ENCODE data around the gene MRPL47.

Gene MRPL47

GRCh38 chr3:179541094-179541493 lies 63.3 kb downstream of the MRPL47 start:
- TF ChIP-seq CTCF (IDR thresholded peaks at IDR 0.05; ENCODE audit: borderline replicate concordance, insufficient read depth, low read depth, low read length) = no peak
- no peak overlapping the region for H3K4me3 ChIP-seq (ENCODE audit: low read depth, low read length)

All from GM12875 (cell line).